Measurements from ENCODE around the gene GPC1. TPM values are rescaled to one million over a fixed set of nuclear protein-coding genes. Genes with fewer than 3 reads are reported as not detected.
"Not testable (repeated sequence)": the region's sequence is repeated elsewhere in the genome, so short reads cannot be mapped to it uniquely, and the experiment has no call there.

GPC1 gene
- total RNA-seq: 10 to 100 TPM; 13.8 to 56.3 (median 21.0) TPM

- H3K4me1 ChIP-seq: peaks cover 13 to 16% of the 10 kb centered on the region in 2 donors
- peak within 1 kb of the TSS; percentile 67 to 90 (median 73) for H3K4me3 ChIP-seq
- no peak for DNase-seq (ENCODE audit: low spot score in 2 of 2)
- peak within 1 kb of the TSS; percentile 88 to 91 for H3K27ac ChIP-seq
- no peaks in the 10 kb centered on the region for H3K27me3 ChIP-seq
- H3K36me3 ChIP-seq: no peaks in the 10 kb centered on the region
- intact Hi-C loops (cut with DNase I; ENCODE audit: low total_unique reads): loop anchor here (5.0 kb wide), 1 partner anchor 203 kb away; no protein-coding TSS in a partner anchor
- H3K9me3 ChIP-seq: no peaks in the 10 kb centered on the region
- no peak for TF ChIP-seq CTCF (IDR thresholded peaks at IDR 0.05)
- no peak for TF ChIP-seq POLR2A (IDR thresholded peaks at IDR 0.05)
- TF ChIP-seq POLR2AphosphoS5 (IDR thresholded peaks at IDR 0.05): no peak
These were observed at the start of gene GPC1 for GRCh38 chr2:240435457-240435947. GPC1 (plus strand) TSS chr2:240435663; CDS start chr2:240435919, 256 bp downstream.

- Histone ChIP-seq H3K4me1 (no peaks in the 10 kb centered on the region), H3K36me3 (no peaks in the 10 kb centered on the region), H3K4me3 (no peak overlapping the region), H3K27me3 (no peaks in the 10 kb centered on the region), H3K27ac (no peak overlapping the region), H3K9me3 (no peaks in the 10 kb centered on the region)
- TF ChIP-seq POLR2A (IDR thresholded peaks at IDR 0.05) (no peak), POLR2AphosphoS5 (IDR thresholded peaks at IDR 0.05) (no peak), CTCF (IDR thresholded peaks at IDR 0.05) (no peak)
- DNase-seq (ENCODE audit: low spot score in 2 of 2): no peak
- intact Hi-C loops (cut with DNase I; ENCODE audit: low total_unique reads): no loop called here
These were observed 49.1 kb upstream of the GPC1 start for GRCh38 chr2:240386326-240386725.

GRCh38 chr2:240386743-240387142 lies 48.7 kb upstream of the GPC1 start:
- intact Hi-C loops (cut with DNase I; ENCODE audit: low total_unique reads): not testable (repeated sequence)

GRCh38 chr2:240387325-240387668 lies 48.2 kb upstream of the GPC1 start:
- Histone ChIP-seq H3K9me3 (no peaks in the 10 kb centered on the region), H3K4me3 (no peak overlapping the region), H3K36me3 (no peaks in the 10 kb centered on the region), H3K27me3 (no peaks in the 10 kb centered on the region), H3K4me1 (no peaks in the 10 kb centered on the region), H3K27ac (no peak overlapping the region)
- intact Hi-C loops (cut with DNase I; ENCODE audit: low total_unique reads): no loop called here
- DNase-seq (ENCODE audit: low spot score in 2 of 2): no peak
- TF ChIP-seq POLR2A (IDR thresholded peaks at IDR 0.05): no peak
- no peak for TF ChIP-seq CTCF (IDR thresholded peaks at IDR 0.05)
- TF ChIP-seq POLR2AphosphoS5 (IDR thresholded peaks at IDR 0.05): no peak

More at GRCh38 chr2:240386743-240387142, 48.7 kb upstream of the GPC1 start:
- not testable (repeated sequence) for H3K9me3 ChIP-seq; H3K27ac ChIP-seq; H3K36me3 ChIP-seq; H3K4me3 ChIP-seq; H3K27me3 ChIP-seq; H3K4me1 ChIP-seq; DNase-seq (ENCODE audit: low spot score in 2 of 2)

GRCh38 chr2:240387669-240388358 lies 47.6 kb upstream of the GPC1 start:
- DNase-seq (ENCODE audit: low spot score in 2 of 2): no peak
- Histone ChIP-seq H3K4me1 (no peaks in the 10 kb centered on the region), H3K4me3 (no peak overlapping the region), H3K36me3 (no peaks in the 10 kb centered on the region), H3K9me3 (no peaks in the 10 kb centered on the region), H3K27me3 (no peaks in the 10 kb centered on the region), H3K27ac (no peak overlapping the region)
- TF ChIP-seq CTCF (IDR thresholded peaks at IDR 0.05) (no peak), POLR2AphosphoS5 (IDR thresholded peaks at IDR 0.05) (no peak), POLR2A (IDR thresholded peaks at IDR 0.05) (no peak)
- intact Hi-C loops (cut with DNase I; ENCODE audit: low total_unique reads): no loop called here
